ENCODE measurements around the gene RAPSN.

RAPSN gene

GRCh38 chr11:47488674-47489394 lies 39.9 kb upstream of the RAPSN start:
- TF ChIP-seq CTCF (IDR thresholded peaks at IDR 0.05; ENCODE audit: low read depth, low read length, missing control alignments): no peak
- DNase-seq (ENCODE audit: extremely low read depth, low read depth): no peak
- no peak overlapping the region for H3K4me3 ChIP-seq (replicated peaks; ENCODE audit: low read depth, low read length)

- H3K4me3 ChIP-seq (replicated peaks; ENCODE audit: low read depth, low read length): no peak overlapping the region
- TF ChIP-seq CTCF (IDR thresholded peaks at IDR 0.05; ENCODE audit: low read depth, low read length, missing control alignments): no peak
- DNase-seq (ENCODE audit: extremely low read depth, low read depth): no peak
Observed at GRCh38 chr11:47488111-47488510, 39.2 kb upstream of the RAPSN start.

GRCh38 chr11:47487421-47487820 lies 38.5 kb upstream of the RAPSN start:
- TF ChIP-seq CTCF (IDR thresholded peaks at IDR 0.05; ENCODE audit: low read depth, low read length, missing control alignments): no peak
- DNase-seq (ENCODE audit: extremely low read depth, low read depth): no peak

GRCh38 chr11:47485107-47485506 lies 36.2 kb upstream of the RAPSN start:
- TF ChIP-seq CTCF (IDR thresholded peaks at IDR 0.05; ENCODE audit: low read depth, low read length, missing control alignments): no peak
- no peak overlapping the region for H3K4me3 ChIP-seq (replicated peaks; ENCODE audit: low read depth, low read length)
- DNase-seq (ENCODE audit: extremely low read depth, low read depth): no peak

More at GRCh38 chr11:47487421-47487820, 38.5 kb upstream of the RAPSN start:
- no peak overlapping the region for H3K4me3 ChIP-seq (replicated peaks; ENCODE audit: low read depth, low read length)

- H3K4me3 ChIP-seq (replicated peaks; ENCODE audit: low read depth, low read length): no peak overlapping the region
- DNase-seq (ENCODE audit: extremely low read depth, low read depth): no peak
- TF ChIP-seq CTCF (IDR thresholded peaks at IDR 0.05; ENCODE audit: low read depth, low read length, missing control alignments): no peak
Observed at GRCh38 chr11:47483457-47483856, 34.5 kb upstream of the RAPSN start.

GRCh38 chr11:47480762-47481161 lies 31.8 kb upstream of the RAPSN start:
- TF ChIP-seq CTCF (IDR thresholded peaks at IDR 0.05; ENCODE audit: low read depth, low read length, missing control alignments): no peak
- no peak overlapping the region for H3K4me3 ChIP-seq (replicated peaks; ENCODE audit: low read depth, low read length)
- no peak for DNase-seq (ENCODE audit: extremely low read depth, low read depth)

Data from HFF-Myc (cell line).